Left kidney (tissue), 2 donors: Measurements from ENCODE around the gene PAFAH1B2. TPM values are rescaled to one million over a fixed set of nuclear protein-coding genes. Genes with fewer than 3 reads are reported as not detected.
A peak's percentile ranks its signal among the peaks of the same experiment; 100 is the strongest.
"Not testable (repeated sequence)": the region's sequence is repeated elsewhere in the genome, so short reads cannot be mapped to it uniquely, and the experiment has no call there.

Experiments
- DNase-seq: peaks from one replicate; pipeline ENCODE4 v3.0.0-alpha.2; 2013
- polyA plus RNA-seq: library from polyadenylated mRNA; unstranded; fragments of 120-200 nt; gene quantifications from one replicate; pipeline ENCODE4 v1.2.1, GENCODE V29; 2013; ENCODE audit not compliant: insufficient read length

The PAFAH1B2 gene
- polyA plus RNA-seq, 1 donor, result 83.9 TPM

DNA sequence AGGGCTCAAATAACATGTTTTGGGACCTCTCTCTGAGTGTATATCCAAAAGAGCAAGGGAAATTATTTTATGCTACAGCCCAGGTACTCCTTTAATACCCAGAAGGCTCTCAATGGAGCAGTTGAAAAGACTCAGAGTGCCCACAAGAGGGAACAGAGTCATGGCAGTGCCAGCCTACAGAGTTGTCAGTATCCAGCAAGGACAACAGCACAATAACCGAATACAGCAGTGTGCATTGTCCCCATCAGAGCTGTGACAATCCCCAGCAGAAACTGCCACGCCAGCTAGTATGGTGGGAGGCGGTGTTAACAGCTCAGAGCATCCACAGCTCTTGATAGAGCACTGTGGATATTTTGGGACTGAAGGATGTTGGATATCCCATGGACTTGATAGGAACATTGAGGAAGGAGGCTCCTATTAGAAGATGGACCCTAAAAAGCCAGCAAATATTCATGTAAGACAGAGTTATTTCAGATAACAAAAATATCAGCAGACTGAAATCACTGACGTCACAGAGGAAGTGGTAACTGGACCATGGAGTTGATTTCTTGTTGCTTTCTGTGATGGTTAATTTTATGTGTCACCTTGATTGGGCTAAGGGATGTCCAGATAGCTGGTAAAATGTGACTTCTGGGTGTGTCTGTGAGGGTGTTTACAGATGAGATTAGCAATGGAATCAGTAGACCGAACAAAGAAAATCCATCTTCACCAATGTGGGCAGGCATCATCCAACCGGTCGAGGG is 17.7 kb upstream of the PAFAH1B2 start:
- DNase-seq, result no peak

DNA sequence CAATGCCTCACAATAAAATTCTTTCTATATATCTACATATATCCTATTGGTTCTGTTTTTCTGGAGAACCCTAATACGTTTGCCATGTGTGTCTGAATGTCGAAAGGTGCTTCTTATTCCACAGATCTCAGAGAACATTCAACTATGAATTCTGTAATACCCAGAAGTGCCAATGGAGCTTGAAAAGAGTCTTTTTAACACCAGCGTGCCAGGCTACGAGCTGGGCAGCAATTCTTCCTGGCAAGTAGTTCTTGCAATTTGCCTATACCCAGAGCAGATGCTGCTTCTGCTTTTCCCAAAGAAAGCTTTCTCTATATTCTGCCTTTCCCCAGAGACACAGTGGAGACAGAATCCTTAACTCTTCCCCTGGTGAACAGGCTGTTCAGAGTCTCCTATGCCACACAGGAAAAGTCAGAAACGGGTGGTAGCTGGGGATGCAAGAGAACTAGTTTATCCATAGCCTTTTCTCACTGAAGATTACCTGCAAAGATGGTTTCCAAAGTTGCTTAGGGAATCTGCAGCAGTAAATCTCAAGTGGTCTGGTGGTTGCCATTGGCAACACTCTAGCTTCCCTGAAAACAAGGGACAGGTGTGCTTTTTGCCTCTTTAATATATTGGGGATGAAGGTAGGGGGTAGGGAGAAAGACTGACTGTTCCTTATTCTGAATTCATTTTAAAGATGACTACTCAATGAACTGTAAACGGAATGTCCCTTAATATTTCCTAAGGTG is 16.8 kb upstream of the PAFAH1B2 start:
- DNase-seq, result no peak

- DNase-seq, result no peak
Observed at GRCh38 chr11:117128289-117128688, 15.8 kb upstream of the PAFAH1B2 start.

DNA sequence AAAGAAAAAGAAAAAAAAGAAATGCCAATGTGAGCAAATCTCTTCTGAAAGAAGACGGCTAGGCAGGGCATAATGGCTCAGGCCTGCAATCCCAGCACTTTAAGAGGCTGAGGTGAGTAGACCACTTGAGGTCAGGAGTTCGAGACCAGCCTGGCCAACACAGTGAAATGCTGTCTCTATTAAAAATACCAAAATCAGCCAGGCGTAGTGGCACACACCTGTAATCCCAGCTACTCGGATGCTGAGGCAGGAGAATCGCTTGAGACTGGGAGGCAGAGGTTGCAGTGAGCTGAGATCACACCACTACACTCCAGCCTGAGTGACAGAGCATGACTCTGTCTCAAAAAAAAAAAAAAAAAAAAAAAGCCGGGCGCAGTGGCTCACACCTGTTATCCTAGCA is 13.7 kb upstream of the PAFAH1B2 start:
- DNase-seq, result not testable (repeated sequence)

DNA sequence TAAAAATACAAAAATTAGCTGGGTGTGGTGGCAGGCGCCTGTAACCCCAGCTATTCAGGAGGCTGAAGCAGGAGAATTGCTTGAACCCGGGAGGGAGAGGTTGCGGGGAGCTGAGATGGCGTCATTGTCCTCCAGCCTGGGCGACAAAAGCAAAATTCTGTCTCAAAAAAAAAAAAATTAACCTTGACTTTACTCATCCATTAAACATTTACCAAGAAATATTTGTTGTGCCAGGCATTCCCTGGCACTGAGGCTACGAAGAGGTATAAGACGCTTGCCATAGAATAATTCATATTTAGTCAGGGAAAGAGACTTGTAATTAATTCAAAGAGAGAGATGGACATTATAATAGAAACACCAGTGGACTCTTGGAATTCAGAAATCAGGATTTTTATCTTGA is 13.2 kb upstream of the PAFAH1B2 start:
- DNase-seq, result no peak

DNA sequence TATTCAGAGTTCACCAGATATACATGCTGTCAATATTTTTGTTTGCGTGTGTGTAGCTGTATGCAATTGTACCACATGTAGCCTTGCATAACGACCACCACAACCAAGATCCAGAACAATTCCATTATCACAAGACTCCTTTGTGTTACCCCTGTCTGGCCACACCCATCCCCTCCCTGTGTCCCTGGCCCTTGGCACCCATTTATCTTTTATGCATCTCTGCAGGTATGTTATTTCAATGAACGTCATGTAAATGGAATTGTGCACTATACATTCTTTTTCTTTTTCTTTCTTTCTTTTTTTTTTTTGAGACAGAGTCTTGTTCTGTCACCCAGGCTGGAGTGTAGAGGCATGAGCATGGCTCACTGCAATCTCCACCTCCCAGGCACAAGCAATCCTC is 9.7 kb upstream of the PAFAH1B2 start:
- DNase-seq, result no peak

DNA sequence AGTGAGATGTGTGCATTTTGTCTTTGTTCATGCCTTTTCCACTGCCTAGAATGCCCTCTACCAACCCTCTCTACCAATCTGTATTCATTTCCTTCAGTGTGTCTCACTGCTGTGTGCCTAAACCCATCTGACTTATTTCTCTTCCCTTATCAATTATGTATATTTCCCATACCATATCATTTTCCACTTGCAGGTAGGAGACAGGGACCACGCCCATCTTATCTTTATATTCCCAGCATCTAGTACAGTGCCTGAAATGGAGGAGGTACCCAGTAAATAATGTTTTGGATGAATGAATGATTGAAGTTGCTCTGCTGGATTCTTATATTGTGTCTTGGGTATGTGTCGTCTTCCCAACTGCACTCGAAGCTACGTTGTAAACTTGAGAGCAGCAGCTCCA is 9.1 kb upstream of the PAFAH1B2 start:
- not testable (repeated sequence) for DNase-seq

- not testable (repeated sequence) for DNase-seq
Observed at GRCh38 chr11:117137223-117138086, 6.6 kb upstream of the PAFAH1B2 start.

GRCh38 chr11:117143390-117143789 is 697 bp upstream of the PAFAH1B2 start:
- DNase-seq, result peak; percentile 49

DNA sequence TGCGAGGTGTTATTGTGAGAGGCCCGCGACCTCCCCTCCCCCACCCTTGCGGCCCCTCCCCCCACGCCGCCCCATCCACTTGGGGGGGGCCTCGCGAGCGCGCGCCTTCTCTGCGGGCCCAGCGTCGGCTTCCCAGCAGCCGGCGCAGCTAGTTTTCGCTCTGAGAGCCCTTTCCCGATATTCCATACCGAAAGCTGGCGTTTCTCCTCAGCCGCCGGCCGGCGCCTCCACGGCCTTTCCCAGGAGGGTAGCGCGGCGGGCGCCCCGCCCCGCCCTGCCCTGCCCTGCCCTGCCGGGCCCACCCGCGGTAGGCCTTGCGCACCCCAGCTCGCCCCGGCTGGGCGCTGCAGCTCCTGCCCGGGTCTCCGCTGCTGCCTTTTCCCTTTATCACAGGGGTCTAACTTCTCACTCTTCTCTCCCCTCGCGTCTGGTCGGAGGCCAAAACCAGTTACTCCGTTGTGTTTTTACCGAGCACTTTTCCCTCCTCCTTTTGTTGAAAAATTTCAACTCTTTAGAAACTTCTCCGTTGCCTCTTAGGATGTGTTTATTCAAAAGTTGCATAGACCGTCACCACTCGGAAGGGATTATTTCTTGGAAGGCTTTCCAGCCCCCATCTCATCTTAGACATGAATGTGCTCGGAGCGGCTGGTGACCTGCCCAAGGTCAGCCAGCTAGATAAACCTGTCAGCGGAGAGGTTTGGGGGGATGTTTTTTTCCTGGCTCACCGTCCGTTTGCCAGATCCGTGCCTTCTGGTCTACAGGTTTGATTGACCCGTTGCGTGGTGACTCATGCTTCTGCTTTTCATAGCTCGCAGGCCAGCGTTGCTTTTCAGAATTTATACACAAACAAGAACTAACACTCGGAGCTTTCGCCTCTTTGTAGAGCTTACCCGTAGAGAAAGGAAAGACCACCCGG is 648 bp downstream of the PAFAH1B2 start:
- peak; percentile 32 for DNase-seq

DNA sequence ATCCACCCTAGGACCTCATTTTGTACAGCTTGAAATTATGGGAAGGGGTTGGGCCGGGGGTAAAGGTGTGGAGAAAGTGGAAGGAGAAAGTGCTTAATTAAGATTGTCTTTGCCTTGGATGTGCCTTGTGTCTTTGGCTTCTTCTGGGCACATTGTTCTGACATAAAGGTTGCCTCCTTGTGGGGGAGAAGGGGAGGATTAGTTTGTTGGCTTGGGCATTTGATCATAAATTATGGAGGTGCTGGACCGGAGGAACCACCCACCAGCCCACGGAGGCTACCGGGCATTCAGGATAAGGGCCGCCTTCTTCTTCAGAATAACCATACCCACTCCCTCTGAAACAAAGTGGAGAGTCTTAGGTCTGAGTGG is 1.3 kb downstream of the PAFAH1B2 start:
- peak; percentile 58 for DNase-seq

GRCh38 chr11:117146521-117146920 is 2.4 kb downstream of the PAFAH1B2 start:
- DNase-seq, result no peak

GRCh38 chr11:117152066-117152465 is 8.0 kb downstream of the PAFAH1B2 start:
- DNase-seq, result no peak

DNA sequence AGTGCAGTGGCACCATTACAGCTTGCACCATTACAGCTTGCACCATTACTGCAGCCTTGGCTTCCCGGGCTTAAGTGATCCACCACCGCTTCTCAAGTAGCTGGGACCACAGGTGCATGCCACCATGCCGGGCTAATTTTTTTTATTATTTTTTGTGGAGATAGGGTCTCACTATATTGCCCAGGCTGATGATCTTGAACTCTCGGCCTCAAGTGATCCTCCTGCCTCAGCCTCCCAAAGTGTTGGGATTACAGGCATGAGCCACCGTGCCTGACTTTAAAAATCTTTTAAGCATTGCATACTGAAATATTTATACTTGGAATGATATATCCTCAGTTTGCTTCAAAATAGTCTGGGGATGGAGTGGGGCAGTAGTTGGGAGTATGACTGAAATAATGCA is 10.4 kb downstream of the PAFAH1B2 start:
- DNase-seq, result no peak

- no peak for DNase-seq
Observed at GRCh38 chr11:117157507-117157906, 13.4 kb downstream of the PAFAH1B2 start.

DNA sequence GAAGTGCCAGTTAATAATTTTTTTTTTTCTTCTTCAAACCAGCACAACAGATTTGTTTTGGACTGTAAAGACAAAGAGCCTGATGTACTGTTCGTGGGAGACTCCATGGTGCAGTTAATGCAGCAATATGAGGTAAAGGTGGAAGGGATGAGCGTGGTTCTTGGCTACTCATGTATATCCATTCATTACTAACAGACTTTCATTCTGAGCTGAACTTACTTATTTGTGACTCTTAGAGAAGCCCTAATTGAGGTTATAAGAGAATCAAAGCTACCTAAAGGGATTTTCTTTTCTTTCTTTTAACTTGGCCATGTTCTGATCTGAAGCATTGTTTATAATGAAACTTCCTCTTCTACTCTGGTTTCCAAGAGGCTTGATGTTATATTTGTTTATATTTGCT is 15.8 kb downstream of the PAFAH1B2 start:
- no peak for DNase-seq

DNA sequence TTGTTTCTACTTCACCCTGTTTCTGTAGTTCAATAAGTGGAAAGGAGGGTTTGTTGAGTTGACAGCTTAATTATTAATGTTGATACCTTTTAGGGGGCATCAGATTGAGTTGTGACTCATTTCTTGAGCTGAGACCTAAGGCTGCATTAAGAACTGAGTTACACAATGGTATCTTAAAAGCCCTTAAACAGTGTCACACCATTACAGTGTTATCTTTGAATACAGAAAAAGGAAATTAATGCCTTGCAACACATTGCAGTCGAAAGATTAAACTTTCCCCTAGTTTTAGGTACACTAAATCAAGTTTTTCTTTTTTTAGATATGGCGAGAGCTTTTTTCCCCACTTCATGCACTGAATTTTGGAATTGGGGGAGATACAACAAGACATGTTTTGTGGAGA is 16.7 kb downstream of the PAFAH1B2 start:
- DNase-seq, result no peak

GRCh38 chr11:117166491-117166890 is 22.4 kb downstream of the PAFAH1B2 start:
- DNase-seq, result no peak

GRCh38 chr11:117169736-117170135 is 25.6 kb downstream of the PAFAH1B2 start:
- DNase-seq, result no peak

- DNase-seq, result no peak
Observed at GRCh38 chr11:117170210-117170609, 26.1 kb downstream of the PAFAH1B2 start.

GRCh38 chr11:117171007-117171403 is 26.9 kb downstream of the PAFAH1B2 start:
- DNase-seq, result no peak
